Endodermal cell (in vitro differentiated cells): ENCODE measurements around the gene LMAN1. TPM values are rescaled to one million over a fixed set of nuclear protein-coding genes. Genes with fewer than 3 reads are reported as not detected.

Experiments used
- DNase-seq: peaks from one replicate; pipeline ENCODE4 v3.0.0-alpha.2; 2017
- H3K27ac ChIP-seq: 2 replicates; pipeline ENCODE4 v1.5.1; 2013; ENCODE audit warnings: mild to moderate bottlenecking, low read depth, low read length, moderate library complexity
- H3K27me3 ChIP-seq: 2 replicates; pipeline ENCODE4 v1.6.1; 2013; ENCODE audit warnings: mild to moderate bottlenecking, low read length, moderate library complexity; ENCODE audit not compliant: insufficient read depth, control insufficient read depth, poor library complexity, severe bottlenecking
- H3K36me3 ChIP-seq: 2 replicates; pipeline ENCODE4 v1.7.0; 2013; ENCODE audit warnings: mild to moderate bottlenecking, low read length, moderate library complexity; ENCODE audit not compliant: control insufficient read depth, insufficient read depth
- H3K4me1 ChIP-seq: one replicate; pipeline ENCODE4 v1.7.0; 2013; ENCODE audit warnings: low read length; ENCODE audit not compliant: control insufficient read depth, insufficient read depth
- H3K4me3 ChIP-seq: 2 replicates; pipeline ENCODE4 v1.5.1; 2013; ENCODE audit warnings: mild to moderate bottlenecking, low read length, moderate library complexity
- H3K9ac ChIP-seq: 2 replicates; pipeline ENCODE4 v1.6.1; 2013; ENCODE audit warnings: mild to moderate bottlenecking, low read length, moderate library complexity; ENCODE audit not compliant: poor library complexity, severe bottlenecking; ENCODE audit errors: extremely low read depth
- H3K9me3 ChIP-seq: 2 replicates; pipeline ENCODE4 v1.6.1; 2013; ENCODE audit warnings: mild to moderate bottlenecking, low read length, moderate library complexity; ENCODE audit not compliant: control insufficient read depth
- H3K27ac Mint-ChIP-seq: 2 replicates; pipeline ENCODE4 v1.8.0; 2020; ENCODE audit warnings: mixed read lengths
- H3K27me3 Mint-ChIP-seq: 2 replicates; pipeline ENCODE4 v1.8.0; 2021; ENCODE audit warnings: mild to moderate bottlenecking, mixed read lengths; ENCODE audit not compliant: insufficient read depth
- H3K36me3 Mint-ChIP-seq: 2 replicates; pipeline ENCODE4 v1.8.0; 2020; ENCODE audit warnings: low read depth, mixed read lengths
- H3K4me1 Mint-ChIP-seq: 2 replicates; pipeline ENCODE4 v1.8.0; 2020; ENCODE audit warnings: mixed read lengths
- H3K4me3 Mint-ChIP-seq: 2 replicates; pipeline ENCODE4 v1.8.0; 2020; ENCODE audit warnings: mild to moderate bottlenecking, moderate library complexity, mixed read lengths
- H3K9me3 Mint-ChIP-seq: 2 replicates; pipeline ENCODE4 v1.8.0; 2020; ENCODE audit warnings: mild to moderate bottlenecking, mixed read lengths
- CTCF ChIP-seq: fragments of 200-600 bp; sonication (generic); conservative IDR thresholded peaks from 2 replicates; pipeline ENCODE4 v1.5.0; 2021; ENCODE audit warnings: antibody characterized with exemption, mild to moderate bottlenecking
- WGBS, 2 experiments: methylation state at CpG; one replicate each; pipeline versions ENCODE4 v1.1.5 to v1.1.7; 2013; ENCODE audit warnings: missing lambda C conversion rate in 2 of 2, mixed read lengths in 1 of 2; ENCODE audit not compliant: insufficient coverage in 1 of 2, insufficient read length in 1 of 2; 5-methylcytosine and 5-hydroxymethylcytosine counted together
- total RNA-seq, 2 donors: library from RNA; stranded (reverse); fragmentation: NEBNext Ultra II Directional in 1 of 2; extraction: Animal tissue kit (Norgen Biotek cat#: 25700) in 1 of 2; gene quantifications; 2 replicates in 1 of 2; 3 replicates in 1 of 2; pipeline ENCODE4 v1.2.1, GENCODE V29; 2021

LMAN1 gene
- total RNA-seq, 2 donors from 2014 or later: 82.9 to 125 TPM

GRCh38 chr18:59311631-59312030 lies 47.4 kb downstream of the LMAN1 start:
- DNase-seq: peak; percentile 75
- peaks cover 47% of the 10 kb centered on the region for H3K27me3 Mint-ChIP-seq
- Histone ChIP-seq H3K9me3 (no peaks in the 10 kb centered on the region), H3K36me3 (no peaks in the 10 kb centered on the region), H3K9ac (no peak overlapping the region), H3K27ac (no peak overlapping the region), H3K4me1 (no peaks in the 10 kb centered on the region), H3K27me3 (peaks cover 41% of the 10 kb centered on the region), H3K4me3 (no peak overlapping the region)
- H3K4me3 Mint-ChIP-seq: no peak overlapping the region
- WGBS, 2 experiments: 79 to 83% methylated on average over 3 to 7 of the region's 7 CpGs
- no peaks in the 10 kb centered on the region for H3K36me3 Mint-ChIP-seq
- no peaks in the 10 kb centered on the region for H3K9me3 Mint-ChIP-seq
- no peaks in the 10 kb centered on the region for H3K4me1 Mint-ChIP-seq
- no peak overlapping the region for H3K27ac Mint-ChIP-seq
- no peak for TF ChIP-seq CTCF

GRCh38 chr18:59308938-59309260 lies 50.2 kb downstream of the LMAN1 start:
- Mint-ChIP-seq H3K9me3 (no peaks in the 10 kb centered on the region), H3K27me3 (peaks cover 58% of the 10 kb centered on the region), H3K36me3 (no peaks in the 10 kb centered on the region), H3K27ac (no peak overlapping the region), H3K4me3 (peak overlapping the region; percentile 15), H3K4me1 (no peaks in the 10 kb centered on the region)
- DNase-seq: no peak
- H3K4me1 ChIP-seq: no peaks in the 10 kb centered on the region
- TF ChIP-seq CTCF: no peak
- H3K9me3 ChIP-seq: no peaks in the 10 kb centered on the region
- WGBS, 2 experiments: 55 to 77% methylated on average over 4 to 5 of the region's 5 CpGs
- H3K36me3 ChIP-seq: no peaks in the 10 kb centered on the region
- H3K4me3 ChIP-seq: peak overlapping the region; percentile 62
- peaks cover 57% of the 10 kb centered on the region for H3K27me3 ChIP-seq
- no peak overlapping the region for H3K9ac ChIP-seq
- no peak overlapping the region for H3K27ac ChIP-seq

GRCh38 chr18:59308248-59308937 lies 50.7 kb downstream of the LMAN1 start:
- DNase-seq: peak; percentile 92
- peaks cover 58% of the 10 kb centered on the region for H3K27me3 Mint-ChIP-seq
- no peak overlapping the region for H3K9ac ChIP-seq
- H3K4me3 Mint-ChIP-seq: peak overlapping the region; percentile 15
- peaks cover 57% of the 10 kb centered on the region for H3K27me3 ChIP-seq
- peak; percentile 97 for TF ChIP-seq CTCF
- H3K4me1 ChIP-seq: no peaks in the 10 kb centered on the region
- no peaks in the 10 kb centered on the region for H3K9me3 Mint-ChIP-seq
- H3K27ac ChIP-seq: no peak overlapping the region
- WGBS, 2 experiments: 8 to 20% methylated on average over 12 to 46 of the region's 46 CpGs
- H3K36me3 Mint-ChIP-seq: no peaks in the 10 kb centered on the region
- peak overlapping the region; percentile 62 for H3K4me3 ChIP-seq
- H3K4me1 Mint-ChIP-seq: no peaks in the 10 kb centered on the region
- H3K36me3 ChIP-seq: no peaks in the 10 kb centered on the region
- no peaks in the 10 kb centered on the region for H3K9me3 ChIP-seq
- H3K27ac Mint-ChIP-seq: no peak overlapping the region
